Astrocyte (in vitro differentiated cells and primary cell): ENCODE measurements around the gene TSPAN4. TPM values are rescaled to one million over a fixed set of nuclear protein-coding genes. Genes with fewer than 3 reads are reported as not detected.

ENCODE experiments used
- DNase-seq: peaks from one replicate; pipeline ENCODE4 v3.0.0-alpha.2; 2010; ENCODE audit warnings: low read depth
- FAIRE-seq: peaks from 2 replicates; lab custom pipeline; 2011; peaks lifted over from hg19 to GRCh38; lab: Jason Lieb, UNC
- H2AFZ ChIP-seq: 2 replicates; pipeline ENCODE4 v1.6.0; 2012; ENCODE audit warnings: low read depth, low read length, inconsistent platforms
- H3K27ac ChIP-seq: 2 replicates; pipeline ENCODE4 v1.5.1; 2011; ENCODE audit warnings: low read depth, low read length, inconsistent platforms
- H3K27me3 ChIP-seq: 2 replicates; pipeline ENCODE4 v1.6.0; 2011; ENCODE audit warnings: low read length, inconsistent platforms; ENCODE audit not compliant: insufficient read depth
- H3K36me3 ChIP-seq: 2 replicates; pipeline ENCODE4 v1.5.1; 2011; ENCODE audit warnings: low read length, inconsistent platforms; ENCODE audit not compliant: insufficient read depth
- H3K4me1 ChIP-seq: 2 replicates; pipeline ENCODE4 v1.5.1; 2011; ENCODE audit warnings: low read length, inconsistent platforms; ENCODE audit not compliant: insufficient read depth
- H3K4me2 ChIP-seq: 2 replicates; pipeline ENCODE4 v1.6.0; 2012; ENCODE audit warnings: low read length, inconsistent platforms
- H3K4me3 ChIP-seq: 2 replicates; pipeline ENCODE4 v1.5.1; 2011; ENCODE audit warnings: low read depth, mild to moderate bottlenecking, low read length, inconsistent platforms; ENCODE audit not compliant: insufficient read depth
- H3K79me2 ChIP-seq: 2 replicates; pipeline ENCODE4 v1.6.0; 2012; ENCODE audit warnings: mild to moderate bottlenecking, low read length, inconsistent platforms; ENCODE audit not compliant: insufficient read depth
- H3K9ac ChIP-seq: 2 replicates; pipeline ENCODE4 v1.6.0; 2012; ENCODE audit warnings: mild to moderate bottlenecking, low read length, inconsistent platforms
- H3K9me3 ChIP-seq: 2 replicates; pipeline ENCODE4 v1.5.1; 2012; ENCODE audit warnings: low read depth, mild to moderate bottlenecking, low read length, inconsistent platforms; ENCODE audit not compliant: insufficient read depth
- H4K20me1 ChIP-seq: 2 replicates; pipeline ENCODE4 v1.6.0; 2012; ENCODE audit warnings: low read length, inconsistent platforms; ENCODE audit not compliant: insufficient read depth
- H3K27ac Mint-ChIP-seq: one replicate; pipeline ENCODE4 v1.8.0; 2021; ENCODE audit warnings: mild to moderate bottlenecking, mixed read lengths; ENCODE audit not compliant: unreplicated experiment
- H3K27me3 Mint-ChIP-seq: one replicate; pipeline ENCODE4 v1.8.0; 2021; ENCODE audit warnings: low read depth, mixed read lengths; ENCODE audit not compliant: unreplicated experiment
- H3K36me3 Mint-ChIP-seq: one replicate; pipeline ENCODE4 v1.8.0; 2021; ENCODE audit warnings: low read depth, mixed read lengths; ENCODE audit not compliant: unreplicated experiment
- H3K4me1 Mint-ChIP-seq: one replicate; pipeline ENCODE4 v1.8.0; 2021; ENCODE audit warnings: low read depth, mixed read lengths; ENCODE audit not compliant: unreplicated experiment
- H3K4me3 Mint-ChIP-seq: one replicate; pipeline ENCODE4 v1.8.0; 2021; ENCODE audit warnings: mild to moderate bottlenecking, moderate library complexity, mixed read lengths; ENCODE audit not compliant: unreplicated experiment
- H3K9me3 Mint-ChIP-seq: one replicate; pipeline ENCODE4 v1.8.0; 2021; ENCODE audit warnings: mild to moderate bottlenecking, mixed read lengths; ENCODE audit not compliant: unreplicated experiment
- EZH2 ChIP-seq: IDR thresholded peaks from 2 replicates; pipeline ENCODE4 v1.6.1; 2012; ENCODE audit warnings: mild to moderate bottlenecking, low read length, inconsistent platforms; ENCODE audit not compliant: insufficient read depth
- total RNA-seq: library from RNA; stranded (reverse); gene quantifications from 2 replicates; pipeline ENCODE4 v1.2.1, GENCODE V29; 2021
- TF ChIP-seq, protein P1 (sequence below): IDR thresholded peaks from 2 replicates; pipeline ENCODE4 v1.5.1; 2011; ENCODE audit warnings: low read depth, mild to moderate bottlenecking, inconsistent platforms, low read length, moderate library complexity; ENCODE audit not compliant: insufficient read depth

The TSPAN4 gene
- total RNA-seq, 1 donor from 2014 or later: 69.5 TPM

GRCh38 chr11:821512-822371, 20.9 kb upstream of the TSPAN4 start:
- no peak overlapping the region for H3K4me3 ChIP-seq
- peak overlapping the region; percentile 14 for H3K4me3 Mint-ChIP-seq

GRCh38 chr11:823441-824291, 19.0 kb upstream of the TSPAN4 start:
- Histone ChIP-seq H3K9ac (no peak overlapping the region), H3K4me2 (no peak overlapping the region), H3K36me3 (no peaks in the 10 kb centered on the region), H3K4me3 (no peak overlapping the region), H2AFZ (no peak overlapping the region), H3K9me3 (no peaks in the 10 kb centered on the region), H3K4me1 (peaks cover 26% of the 10 kb centered on the region), H3K79me2 (peaks cover 27% of the 10 kb centered on the region), H3K27me3 (no peaks in the 10 kb centered on the region), H4K20me1 (peaks cover 43% of the 10 kb centered on the region), H3K27ac (no peak overlapping the region)
- Mint-ChIP-seq H3K4me3 (no peak overlapping the region), H3K4me1 (peaks cover 9% of the 10 kb centered on the region), H3K27ac (no peak overlapping the region), H3K27me3 (peaks cover 10% of the 10 kb centered on the region), H3K36me3 (peaks cover 2% of the 10 kb centered on the region), H3K9me3 (no peaks in the 10 kb centered on the region)
- FAIRE-seq (no peak), DNase-seq (no peak)
- TF ChIP-seq, protein P1, sequence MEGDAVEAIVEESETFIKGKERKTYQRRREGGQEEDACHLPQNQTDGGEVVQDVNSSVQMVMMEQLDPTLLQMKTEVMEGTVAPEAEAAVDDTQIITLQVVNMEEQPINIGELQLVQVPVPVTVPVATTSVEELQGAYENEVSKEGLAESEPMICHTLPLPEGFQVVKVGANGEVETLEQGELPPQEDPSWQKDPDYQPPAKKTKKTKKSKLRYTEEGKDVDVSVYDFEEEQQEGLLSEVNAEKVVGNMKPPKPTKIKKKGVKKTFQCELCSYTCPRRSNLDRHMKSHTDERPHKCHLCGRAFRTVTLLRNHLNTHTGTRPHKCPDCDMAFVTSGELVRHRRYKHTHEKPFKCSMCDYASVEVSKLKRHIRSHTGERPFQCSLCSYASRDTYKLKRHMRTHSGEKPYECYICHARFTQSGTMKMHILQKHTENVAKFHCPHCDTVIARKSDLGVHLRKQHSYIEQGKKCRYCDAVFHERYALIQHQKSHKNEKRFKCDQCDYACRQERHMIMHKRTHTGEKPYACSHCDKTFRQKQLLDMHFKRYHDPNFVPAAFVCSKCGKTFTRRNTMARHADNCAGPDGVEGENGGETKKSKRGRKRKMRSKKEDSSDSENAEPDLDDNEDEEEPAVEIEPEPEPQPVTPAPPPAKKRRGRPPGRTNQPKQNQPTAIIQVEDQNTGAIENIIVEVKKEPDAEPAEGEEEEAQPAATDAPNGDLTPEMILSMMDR: no peak
- TF ChIP-seq EZH2: no peak

More at GRCh38 chr11:821512-822371, 20.9 kb upstream of the TSPAN4 start:
- no peak for TF ChIP-seq EZH2
- TF ChIP-seq, protein P1: no peak
- Mint-ChIP-seq H3K9me3 (no peaks in the 10 kb centered on the region), H3K27ac (no peak overlapping the region), H3K4me1 (peaks cover 5% of the 10 kb centered on the region), H3K36me3 (peaks cover 2% of the 10 kb centered on the region), H3K27me3 (peaks cover 6% of the 10 kb centered on the region)
- FAIRE-seq (no peak), DNase-seq (no peak)
- peak overlapping the region; percentile 89 for H3K9ac ChIP-seq
- no peaks in the 10 kb centered on the region for H3K36me3 ChIP-seq
- H3K9me3 ChIP-seq: no peaks in the 10 kb centered on the region
- peaks cover 27% of the 10 kb centered on the region for H3K79me2 ChIP-seq
- peaks cover 43% of the 10 kb centered on the region for H4K20me1 ChIP-seq
- H2AFZ ChIP-seq: no peak overlapping the region
- H3K27me3 ChIP-seq: no peaks in the 10 kb centered on the region
- no peak overlapping the region for H3K27ac ChIP-seq
- H3K4me1 ChIP-seq: peaks cover 24% of the 10 kb centered on the region
- H3K4me2 ChIP-seq: peak overlapping the region; percentile 98
